GM23338 (cell line): ENCODE data around the gene SLC5A11. TPM values are rescaled to one million over a fixed set of nuclear protein-coding genes. Genes with fewer than 3 reads are reported as not detected.

Source experiments
- ATAC-seq: fragments of 200-7000 bp; cut with Tn5 transposase; 3 replicates; pipeline ENCODE4 v1.9.1; 2020
- DNase-seq: peaks from one replicate; pipeline ENCODE4 v3.0.0-alpha.2; 2015; ENCODE audit warnings: low spot score
- H2AFZ ChIP-seq: fragments of 200-600 bp; sonication (generic); 2 replicates; pipeline ENCODE4 v1.8.0; 2016; ENCODE audit warnings: antibody characterized with exemption, mild to moderate bottlenecking, moderate library complexity
- H3F3A ChIP-seq: fragments of 200-600 bp; sonication (generic); replicated peaks from 2 replicates; pipeline ENCODE4 v1.8.0; 2017; ENCODE audit warnings: antibody characterized with exemption, mixed run types, low read depth
- H3K27ac ChIP-seq: fragments of 200-600 bp; sonication (generic); 2 replicates; pipeline ENCODE4 v1.6.1; 2016; ENCODE audit warnings: low read depth
- H3K27me3 ChIP-seq: fragments of 200-600 bp; sonication (generic); 2 replicates; pipeline ENCODE4 v1.8.0; 2016; ENCODE audit warnings: mild to moderate bottlenecking, mixed run types, moderate library complexity; ENCODE audit not compliant: insufficient read depth
- H3K36me3 ChIP-seq: fragments of 200-600 bp; sonication (generic); 2 replicates; pipeline ENCODE4 v1.8.0; 2016; ENCODE audit warnings: mild to moderate bottlenecking; ENCODE audit not compliant: insufficient read depth
- H3K4me1 ChIP-seq: fragments of 200-600 bp; sonication (generic); 2 replicates; pipeline ENCODE4 v1.8.0; 2016; ENCODE audit warnings: mild to moderate bottlenecking, moderate library complexity; ENCODE audit not compliant: insufficient read depth
- H3K4me2 ChIP-seq: fragments of 200-600 bp; sonication (generic); 2 replicates; pipeline ENCODE4 v1.7.1; 2017; ENCODE audit warnings: mixed run types
- H3K4me3 ChIP-seq: fragments of 200-600 bp; sonication (generic); 2 replicates; pipeline ENCODE4 v1.6.1; 2016; ENCODE audit warnings: mixed run types
- H3K79me2 ChIP-seq: fragments of 200-600 bp; sonication (generic); replicated peaks from 2 replicates; pipeline ENCODE4 v1.8.0; 2017; ENCODE audit warnings: mild to moderate bottlenecking; ENCODE audit not compliant: insufficient read depth
- H3K9me2 ChIP-seq: fragments of 200-600 bp; sonication (generic); 2 replicates; pipeline ENCODE4 v1.8.0; 2017; ENCODE audit not compliant: insufficient read depth
- H4K20me1 ChIP-seq: fragments of 200-600 bp; sonication (generic); replicated peaks from 2 replicates; pipeline ENCODE4 v1.8.0; 2017; ENCODE audit warnings: mild to moderate bottlenecking; ENCODE audit not compliant: insufficient read depth
- H3K27ac Mint-ChIP-seq: 2 replicates; pipeline ENCODE4 v1.8.0; 2020; ENCODE audit warnings: inconsistent platforms, mild to moderate bottlenecking, moderate library complexity, mixed read lengths
- H3K27me3 Mint-ChIP-seq: 3 replicates; pipeline ENCODE4 v1.8.0; 2022; ENCODE audit warnings: low read depth, mild to moderate bottlenecking, moderate library complexity, mixed read lengths, inconsistent platforms; ENCODE audit not compliant: insufficient read depth, poor library complexity
- H3K36me3 Mint-ChIP-seq: 3 replicates; pipeline ENCODE4 v1.8.0; 2021; ENCODE audit warnings: low read depth, mild to moderate bottlenecking, inconsistent platforms, moderate library complexity, mixed read lengths
- H3K4me1 Mint-ChIP-seq: 3 replicates; pipeline ENCODE4 v1.8.0; 2020; ENCODE audit warnings: mild to moderate bottlenecking, inconsistent platforms, mixed read lengths
- H3K4me3 Mint-ChIP-seq: 3 replicates; pipeline ENCODE4 v1.8.0; 2021; ENCODE audit warnings: moderate library complexity, mild to moderate bottlenecking, inconsistent platforms, mixed read lengths
- H3K9me3 Mint-ChIP-seq: 3 replicates; pipeline ENCODE4 v1.8.0; 2020; ENCODE audit warnings: moderate library complexity, mild to moderate bottlenecking, inconsistent platforms, mixed read lengths
- CREB1 ChIP-seq: fragments of 250-450 bp; sonication (Bioruptor Pico); IDR thresholded peaks from 2 replicates; pipeline ENCODE4 v1.5.0; 2020; ENCODE audit warnings: low read depth, mild to moderate bottlenecking, moderate library complexity
- EZH2 ChIP-seq: fragments of 200-600 bp; sonication (generic); IDR thresholded peaks from one replicate; pipeline ENCODE4 v1.8.0; 2017; ENCODE audit warnings: antibody characterized with exemption, mild to moderate bottlenecking, low read depth; ENCODE audit not compliant: unreplicated experiment
- EZH2phosphoT487 ChIP-seq: fragments of 200-600 bp; sonication (generic); IDR thresholded peaks from one replicate; pipeline ENCODE4 v1.8.1; 2018; ENCODE audit warnings: antibody characterized with exemption; ENCODE audit not compliant: unreplicated experiment
- JUNB ChIP-seq: IDR thresholded peaks from one replicate; pipeline ENCODE4 v1.6.1; 2016; ENCODE audit warnings: antibody characterized with exemption; ENCODE audit not compliant: unreplicated experiment
- NANOG ChIP-seq: IDR thresholded peaks from 2 replicates; pipeline ENCODE4 v1.6.1; 2016; ENCODE audit warnings: antibody characterized with exemption, borderline replicate concordance
- POLR2AphosphoS5 ChIP-seq: IDR thresholded peaks from 2 replicates; pipeline ENCODE4 v1.6.1; 2016; ENCODE audit warnings: antibody characterized with exemption, low read depth
- STAT1 ChIP-seq: IDR thresholded peaks from one replicate; pipeline ENCODE4 v1.6.1; 2016; ENCODE audit warnings: antibody characterized with exemption; ENCODE audit not compliant: unreplicated experiment
- ZNF114 ChIP-seq: fragments of 250-450 bp; sonication (Bioruptor Pico); IDR thresholded peaks from 2 replicates; pipeline ENCODE4 v1.5.0; 2020; ENCODE audit warnings: mild to moderate bottlenecking, moderate library complexity
- ZNF331 ChIP-seq: fragments of 250-450 bp; sonication (Bioruptor Pico); IDR thresholded peaks from 2 replicates; pipeline ENCODE4 v1.5.0; 2020; ENCODE audit warnings: low read depth, mild to moderate bottlenecking, moderate library complexity
- polyA plus RNA-seq: library from polyadenylated mRNA; unstranded; fragments of >200 nt; fragmentation: Nextera tagmentation; extraction: Ambion mirVana; gene quantifications from 2 replicates; pipeline ENCODE4 v1.2.1, GENCODE V29; 2016
- total RNA-seq: library from RNA; depleted of rRNA; stranded (reverse); fragments of >200 nt; shearing (Covaris generic); gene quantifications from 2 replicates; pipeline ENCODE4 v1.2.3, GENCODE V29; 2014
- TF ChIP-seq, protein P1 (sequence below): IDR thresholded peaks from one replicate; pipeline ENCODE4 v1.6.1; 2018; ENCODE audit warnings: antibody characterized with exemption; ENCODE audit not compliant: unreplicated experiment
- TF ChIP-seq, protein P2 (sequence below): fragments of 250-450 bp; sonication (Bioruptor Pico); IDR thresholded peaks from 2 replicates; pipeline ENCODE4 v1.5.0; 2020; ENCODE audit warnings: mild to moderate bottlenecking, moderate library complexity
- TF ChIP-seq, protein P3 (sequence below), 2 experiments: fragments of 200-600 bp in 1 of 2; sonication (generic) in 1 of 2; conservative IDR thresholded peaks; 2 replicates each; pipeline versions ENCODE4 v1.5.1 to v1.6.1; 2016 to 2017; ENCODE audit warnings: antibody characterized with exemption in 2 of 2, low read depth in 2 of 2, mild to moderate bottlenecking in 2 of 2, moderate library complexity in 1 of 2
- TF ChIP-seq, protein P4 (sequence below): IDR thresholded peaks from 2 replicates; pipeline ENCODE4 v1.6.1; 2016; ENCODE audit warnings: antibody characterized with exemption

Gene SLC5A11
- total and polyA plus RNA-seq, 2 experiments from 2014 or later, result 0.07 TPM; not detected in 1

DNA sequence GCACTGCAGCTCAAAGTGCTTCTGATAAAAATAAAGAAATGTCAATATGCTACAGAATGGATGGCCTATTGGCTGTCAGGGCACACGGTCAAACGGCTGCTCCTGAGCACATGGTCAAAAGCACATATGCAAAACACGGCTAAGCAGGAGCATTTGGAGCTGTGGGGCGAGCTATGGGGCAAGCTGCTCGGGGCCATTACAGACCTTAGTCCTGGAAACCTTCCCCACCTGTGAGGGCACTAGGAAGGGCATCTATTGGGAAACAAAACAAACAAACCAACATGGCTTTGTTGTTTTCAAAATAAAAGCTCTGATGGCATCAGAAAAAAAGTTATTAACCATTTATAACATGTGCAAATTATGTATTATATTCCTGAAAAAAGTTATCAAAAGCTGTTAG, 83.6 kb downstream of the SLC5A11 start:
- no peaks in the 10 kb centered on the region for H3K4me1 ChIP-seq
- H3K27ac ChIP-seq, result no peak overlapping the region
- no peaks in the 10 kb centered on the region; the same call in none of the 2 replicates for H4K20me1 ChIP-seq
- Mint-ChIP-seq H3K36me3 (peaks cover 13% of the 10 kb centered on the region), H3K27ac (no peak overlapping the region), H3K9me3 (no peaks in the 10 kb centered on the region), H3K4me1 (no peaks in the 10 kb centered on the region), H3K27me3 (no peaks in the 10 kb centered on the region), H3K4me3 (no peak overlapping the region)
- H3F3A ChIP-seq, result no peaks in the 10 kb centered on the region
- no peak overlapping the region for H3K4me3 ChIP-seq
- ATAC-seq (no peak), DNase-seq (no peak)
- no peak overlapping the region for H3K4me2 ChIP-seq
- no peaks in the 10 kb centered on the region for H3K79me2 ChIP-seq
- no peak overlapping the region for H2AFZ ChIP-seq
- TF ChIP-seq, protein P1, sequence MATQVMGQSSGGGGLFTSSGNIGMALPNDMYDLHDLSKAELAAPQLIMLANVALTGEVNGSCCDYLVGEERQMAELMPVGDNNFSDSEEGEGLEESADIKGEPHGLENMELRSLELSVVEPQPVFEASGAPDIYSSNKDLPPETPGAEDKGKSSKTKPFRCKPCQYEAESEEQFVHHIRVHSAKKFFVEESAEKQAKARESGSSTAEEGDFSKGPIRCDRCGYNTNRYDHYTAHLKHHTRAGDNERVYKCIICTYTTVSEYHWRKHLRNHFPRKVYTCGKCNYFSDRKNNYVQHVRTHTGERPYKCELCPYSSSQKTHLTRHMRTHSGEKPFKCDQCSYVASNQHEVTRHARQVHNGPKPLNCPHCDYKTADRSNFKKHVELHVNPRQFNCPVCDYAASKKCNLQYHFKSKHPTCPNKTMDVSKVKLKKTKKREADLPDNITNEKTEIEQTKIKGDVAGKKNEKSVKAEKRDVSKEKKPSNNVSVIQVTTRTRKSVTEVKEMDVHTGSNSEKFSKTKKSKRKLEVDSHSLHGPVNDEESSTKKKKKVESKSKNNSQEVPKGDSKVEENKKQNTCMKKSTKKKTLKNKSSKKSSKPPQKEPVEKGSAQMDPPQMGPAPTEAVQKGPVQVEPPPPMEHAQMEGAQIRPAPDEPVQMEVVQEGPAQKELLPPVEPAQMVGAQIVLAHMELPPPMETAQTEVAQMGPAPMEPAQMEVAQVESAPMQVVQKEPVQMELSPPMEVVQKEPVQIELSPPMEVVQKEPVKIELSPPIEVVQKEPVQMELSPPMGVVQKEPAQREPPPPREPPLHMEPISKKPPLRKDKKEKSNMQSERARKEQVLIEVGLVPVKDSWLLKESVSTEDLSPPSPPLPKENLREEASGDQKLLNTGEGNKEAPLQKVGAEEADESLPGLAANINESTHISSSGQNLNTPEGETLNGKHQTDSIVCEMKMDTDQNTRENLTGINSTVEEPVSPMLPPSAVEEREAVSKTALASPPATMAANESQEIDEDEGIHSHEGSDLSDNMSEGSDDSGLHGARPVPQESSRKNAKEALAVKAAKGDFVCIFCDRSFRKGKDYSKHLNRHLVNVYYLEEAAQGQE, result no peak
- TF ChIP-seq ZNF331 (CRISPR knock-in tag), result no peak
- no peak for TF ChIP-seq EZH2
- no peak for TF ChIP-seq POLR2AphosphoS5
- TF ChIP-seq, protein P2, sequence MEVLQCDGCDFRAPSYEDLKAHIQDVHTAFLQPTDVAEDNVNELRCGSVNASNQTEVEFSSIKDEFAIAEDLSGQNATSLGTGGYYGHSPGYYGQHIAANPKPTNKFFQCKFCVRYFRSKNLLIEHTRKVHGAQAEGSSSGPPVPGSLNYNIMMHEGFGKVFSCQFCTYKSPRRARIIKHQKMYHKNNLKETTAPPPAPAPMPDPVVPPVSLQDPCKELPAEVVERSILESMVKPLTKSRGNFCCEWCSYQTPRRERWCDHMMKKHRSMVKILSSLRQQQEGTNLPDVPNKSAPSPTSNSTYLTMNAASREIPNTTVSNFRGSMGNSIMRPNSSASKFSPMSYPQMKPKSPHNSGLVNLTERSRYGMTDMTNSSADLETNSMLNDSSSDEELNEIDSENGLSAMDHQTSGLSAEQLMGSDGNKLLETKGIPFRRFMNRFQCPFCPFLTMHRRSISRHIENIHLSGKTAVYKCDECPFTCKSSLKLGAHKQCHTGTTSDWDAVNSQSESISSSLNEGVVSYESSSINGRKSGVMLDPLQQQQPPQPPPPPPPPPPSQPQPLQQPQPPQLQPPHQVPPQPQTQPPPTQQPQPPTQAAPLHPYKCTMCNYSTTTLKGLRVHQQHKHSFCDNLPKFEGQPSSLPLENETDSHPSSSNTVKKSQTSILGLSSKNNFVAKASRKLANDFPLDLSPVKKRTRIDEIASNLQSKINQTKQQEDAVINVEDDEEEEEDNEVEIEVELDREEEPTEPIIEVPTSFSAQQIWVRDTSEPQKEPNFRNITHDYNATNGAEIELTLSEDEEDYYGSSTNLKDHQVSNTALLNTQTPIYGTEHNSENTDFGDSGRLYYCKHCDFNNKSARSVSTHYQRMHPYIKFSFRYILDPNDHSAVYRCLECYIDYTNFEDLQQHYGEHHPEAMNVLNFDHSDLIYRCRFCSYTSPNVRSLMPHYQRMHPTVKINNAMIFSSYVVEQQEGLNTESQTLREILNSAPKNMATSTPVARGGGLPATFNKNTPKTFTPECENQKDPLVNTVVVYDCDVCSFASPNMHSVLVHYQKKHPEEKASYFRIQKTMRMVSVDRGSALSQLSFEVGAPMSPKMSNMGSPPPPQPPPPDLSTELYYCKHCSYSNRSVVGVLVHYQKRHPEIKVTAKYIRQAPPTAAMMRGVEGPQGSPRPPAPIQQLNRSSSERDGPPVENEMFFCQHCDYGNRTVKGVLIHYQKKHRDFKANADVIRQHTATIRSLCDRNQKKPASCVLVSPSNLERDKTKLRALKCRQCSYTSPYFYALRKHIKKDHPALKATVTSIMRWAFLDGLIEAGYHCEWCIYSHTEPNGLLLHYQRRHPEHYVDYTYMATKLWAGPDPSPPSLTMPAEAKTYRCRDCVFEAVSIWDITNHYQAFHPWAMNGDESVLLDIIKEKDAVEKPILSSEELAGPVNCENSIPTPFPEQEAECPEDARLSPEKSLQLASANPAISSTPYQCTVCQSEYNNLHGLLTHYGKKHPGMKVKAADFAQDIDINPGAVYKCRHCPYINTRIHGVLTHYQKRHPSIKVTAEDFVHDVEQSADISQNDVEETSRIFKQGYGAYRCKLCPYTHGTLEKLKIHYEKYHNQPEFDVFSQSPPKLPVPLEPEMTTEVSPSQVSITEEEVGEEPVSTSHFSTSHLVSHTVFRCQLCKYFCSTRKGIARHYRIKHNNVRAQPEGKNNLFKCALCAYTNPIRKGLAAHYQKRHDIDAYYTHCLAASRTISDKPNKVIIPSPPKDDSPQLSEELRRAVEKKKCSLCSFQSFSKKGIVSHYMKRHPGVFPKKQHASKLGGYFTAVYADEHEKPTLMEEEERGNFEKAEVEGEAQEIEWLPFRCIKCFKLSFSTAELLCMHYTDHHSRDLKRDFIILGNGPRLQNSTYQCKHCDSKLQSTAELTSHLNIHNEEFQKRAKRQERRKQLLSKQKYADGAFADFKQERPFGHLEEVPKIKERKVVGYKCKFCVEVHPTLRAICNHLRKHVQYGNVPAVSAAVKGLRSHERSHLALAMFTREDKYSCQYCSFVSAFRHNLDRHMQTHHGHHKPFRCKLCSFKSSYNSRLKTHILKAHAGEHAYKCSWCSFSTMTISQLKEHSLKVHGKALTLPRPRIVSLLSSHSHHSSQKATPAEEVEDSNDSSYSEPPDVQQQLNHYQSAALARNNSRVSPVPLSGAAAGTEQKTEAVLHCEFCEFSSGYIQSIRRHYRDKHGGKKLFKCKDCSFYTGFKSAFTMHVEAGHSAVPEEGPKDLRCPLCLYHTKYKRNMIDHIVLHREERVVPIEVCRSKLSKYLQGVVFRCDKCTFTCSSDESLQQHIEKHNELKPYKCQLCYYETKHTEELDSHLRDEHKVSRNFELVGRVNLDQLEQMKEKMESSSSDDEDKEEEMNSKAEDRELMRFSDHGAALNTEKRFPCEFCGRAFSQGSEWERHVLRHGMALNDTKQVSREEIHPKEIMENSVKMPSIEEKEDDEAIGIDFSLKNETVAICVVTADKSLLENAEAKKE (CRISPR knock-in tag), result no peak
- TF ChIP-seq EZH2phosphoT487, result no peak
- no peak for TF ChIP-seq STAT1
- TF ChIP-seq ZNF114 (CRISPR knock-in tag), result no peak
- TF ChIP-seq, protein P3, sequence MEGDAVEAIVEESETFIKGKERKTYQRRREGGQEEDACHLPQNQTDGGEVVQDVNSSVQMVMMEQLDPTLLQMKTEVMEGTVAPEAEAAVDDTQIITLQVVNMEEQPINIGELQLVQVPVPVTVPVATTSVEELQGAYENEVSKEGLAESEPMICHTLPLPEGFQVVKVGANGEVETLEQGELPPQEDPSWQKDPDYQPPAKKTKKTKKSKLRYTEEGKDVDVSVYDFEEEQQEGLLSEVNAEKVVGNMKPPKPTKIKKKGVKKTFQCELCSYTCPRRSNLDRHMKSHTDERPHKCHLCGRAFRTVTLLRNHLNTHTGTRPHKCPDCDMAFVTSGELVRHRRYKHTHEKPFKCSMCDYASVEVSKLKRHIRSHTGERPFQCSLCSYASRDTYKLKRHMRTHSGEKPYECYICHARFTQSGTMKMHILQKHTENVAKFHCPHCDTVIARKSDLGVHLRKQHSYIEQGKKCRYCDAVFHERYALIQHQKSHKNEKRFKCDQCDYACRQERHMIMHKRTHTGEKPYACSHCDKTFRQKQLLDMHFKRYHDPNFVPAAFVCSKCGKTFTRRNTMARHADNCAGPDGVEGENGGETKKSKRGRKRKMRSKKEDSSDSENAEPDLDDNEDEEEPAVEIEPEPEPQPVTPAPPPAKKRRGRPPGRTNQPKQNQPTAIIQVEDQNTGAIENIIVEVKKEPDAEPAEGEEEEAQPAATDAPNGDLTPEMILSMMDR (conservative IDR thresholded peaks at IDR 0.05; ENCODE audit: low read depth in 2 of 2), result no peak
- TF ChIP-seq JUNB, result no peak
- no peak for TF ChIP-seq NANOG
- no peak for TF ChIP-seq CREB1
- TF ChIP-seq, protein P4, sequence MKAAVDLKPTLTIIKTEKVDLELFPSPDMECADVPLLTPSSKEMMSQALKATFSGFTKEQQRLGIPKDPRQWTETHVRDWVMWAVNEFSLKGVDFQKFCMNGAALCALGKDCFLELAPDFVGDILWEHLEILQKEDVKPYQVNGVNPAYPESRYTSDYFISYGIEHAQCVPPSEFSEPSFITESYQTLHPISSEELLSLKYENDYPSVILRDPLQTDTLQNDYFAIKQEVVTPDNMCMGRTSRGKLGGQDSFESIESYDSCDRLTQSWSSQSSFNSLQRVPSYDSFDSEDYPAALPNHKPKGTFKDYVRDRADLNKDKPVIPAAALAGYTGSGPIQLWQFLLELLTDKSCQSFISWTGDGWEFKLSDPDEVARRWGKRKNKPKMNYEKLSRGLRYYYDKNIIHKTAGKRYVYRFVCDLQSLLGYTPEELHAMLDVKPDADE, result no peak
- no peaks in the 10 kb centered on the region for H3K9me2 ChIP-seq
- no peaks in the 10 kb centered on the region; the same call in none of the 2 replicates for H3K36me3 ChIP-seq
- no peaks in the 10 kb centered on the region for H3K27me3 ChIP-seq
